Immature natural killer cell (primary cell): Measurements from ENCODE around the gene TAF6. TPM values are rescaled to one million over a fixed set of nuclear protein-coding genes. Genes with fewer than 3 reads are reported as not detected.
A peak's percentile ranks its signal among the peaks of the same experiment; 100 is the strongest.

Experiments used
- DNase-seq, 3 donors: peaks; one replicate each; pipeline ENCODE4 v3.0.0; 2022; ENCODE audit warnings: mixed read lengths in 1 of 3
- H3K27ac Mint-ChIP-seq, 6 donors: one replicate each; pipeline ENCODE4 v1.8.0; 2020; ENCODE audit warnings: mixed read lengths in 6 of 6, mild to moderate bottlenecking in 5 of 6, inconsistent platforms in 4 of 6, moderate library complexity in 3 of 6
- H3K27me3 Mint-ChIP-seq, 3 donors: one replicate each; pipeline ENCODE4 v1.8.0; 2020 to 2021; ENCODE audit warnings: low read depth in 3 of 3, mild to moderate bottlenecking in 3 of 3, mixed read lengths in 3 of 3, moderate library complexity in 3 of 3, inconsistent platforms in 1 of 3
- H3K36me3 Mint-ChIP-seq, 3 donors: one replicate each; pipeline ENCODE4 v1.8.0; 2020; ENCODE audit warnings: mixed read lengths in 3 of 3, inconsistent platforms in 2 of 3, mild to moderate bottlenecking in 2 of 3
- H3K4me1 Mint-ChIP-seq, 2 donors: one replicate each; pipeline ENCODE4 v1.8.0; 2020; ENCODE audit warnings: inconsistent platforms in 2 of 2, mild to moderate bottlenecking in 2 of 2, mixed read lengths in 2 of 2, moderate library complexity in 1 of 2
- H3K4me3 Mint-ChIP-seq, 5 donors: one replicate each; pipeline ENCODE4 v1.8.0; 2020; ENCODE audit warnings: mild to moderate bottlenecking in 5 of 5, mixed read lengths in 5 of 5, inconsistent platforms in 3 of 5, moderate library complexity in 3 of 5
- H3K9me3 Mint-ChIP-seq, 6 donors: one replicate each; pipeline ENCODE4 v1.8.0; 2020; ENCODE audit warnings: mild to moderate bottlenecking in 6 of 6, mixed read lengths in 6 of 6, inconsistent platforms in 4 of 6, moderate library complexity in 3 of 6
- polyA plus RNA-seq, 3 donors: library from polyadenylated mRNA; unstranded; fragments of 300-500 nt; fragmentation: Illumina TruSeq; gene quantifications; one replicate each; pipeline ENCODE4 v1.2.3, GENCODE V29; 2021

The TAF6 gene
- polyA plus RNA-seq, 3 donors from 2014 or later, result 15.3 to 34.8 (median 17.3) TPM

DNA sequence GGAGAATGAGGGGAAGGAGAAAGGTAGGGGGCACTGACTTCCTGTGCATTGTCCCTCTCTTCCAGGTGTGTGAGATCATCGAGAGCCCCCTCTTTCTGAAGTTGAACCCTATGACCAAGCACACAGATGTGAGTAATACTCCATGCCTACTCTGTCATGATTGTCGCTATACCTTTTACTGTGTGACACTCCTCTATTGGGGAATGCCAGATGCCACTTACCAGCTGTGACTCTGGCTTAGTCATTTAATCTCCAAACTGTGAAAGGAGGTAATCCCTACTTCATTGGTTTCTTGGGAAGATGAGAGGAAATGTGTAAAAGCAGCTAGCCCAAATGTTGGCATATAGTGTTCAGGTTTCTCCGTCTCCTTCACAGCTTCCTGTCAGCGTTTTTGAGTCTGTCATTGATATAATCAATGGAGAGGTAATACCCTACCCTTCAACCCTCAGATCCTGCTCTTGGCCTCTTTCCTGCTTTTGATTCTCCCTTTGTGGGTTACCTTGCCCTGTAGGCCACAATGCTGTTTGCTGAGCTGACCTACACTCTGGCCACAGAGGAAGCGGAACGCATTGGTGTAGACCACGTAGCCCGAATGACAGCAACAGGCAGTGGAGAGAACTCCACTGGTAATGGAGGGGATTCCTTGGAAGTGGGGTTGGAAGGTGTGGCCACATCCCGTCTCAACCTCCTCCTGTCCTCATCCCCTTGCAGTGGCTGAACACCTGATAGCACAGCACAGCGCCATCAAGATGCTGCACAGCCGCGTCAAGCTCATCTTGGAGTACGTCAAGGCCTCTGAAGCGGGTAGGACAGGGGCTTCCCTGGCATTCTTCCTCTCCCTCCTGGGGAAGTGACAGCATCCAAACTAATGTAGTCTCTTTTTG, 28.4 kb downstream of the TAF6 start:
- Mint-ChIP-seq H3K4me1 (peaks cover 20 to 22% of the 10 kb centered on the region in 2 donors), H3K27me3 (peaks cover 12 to 24% (median 18%) of the 10 kb centered on the region in 3 donors), H3K27ac (peak overlapping the region; percentile 29 to 68 (median 60)), H3K36me3 (peaks cover 0 to 33% (median 10%) of the 10 kb centered on the region in 3 donors), H3K9me3 (no peaks in the 10 kb centered on the region), H3K4me3 (peak overlapping the region; percentile 38 to 64 (median 56))
- no peak for DNase-seq

DNA sequence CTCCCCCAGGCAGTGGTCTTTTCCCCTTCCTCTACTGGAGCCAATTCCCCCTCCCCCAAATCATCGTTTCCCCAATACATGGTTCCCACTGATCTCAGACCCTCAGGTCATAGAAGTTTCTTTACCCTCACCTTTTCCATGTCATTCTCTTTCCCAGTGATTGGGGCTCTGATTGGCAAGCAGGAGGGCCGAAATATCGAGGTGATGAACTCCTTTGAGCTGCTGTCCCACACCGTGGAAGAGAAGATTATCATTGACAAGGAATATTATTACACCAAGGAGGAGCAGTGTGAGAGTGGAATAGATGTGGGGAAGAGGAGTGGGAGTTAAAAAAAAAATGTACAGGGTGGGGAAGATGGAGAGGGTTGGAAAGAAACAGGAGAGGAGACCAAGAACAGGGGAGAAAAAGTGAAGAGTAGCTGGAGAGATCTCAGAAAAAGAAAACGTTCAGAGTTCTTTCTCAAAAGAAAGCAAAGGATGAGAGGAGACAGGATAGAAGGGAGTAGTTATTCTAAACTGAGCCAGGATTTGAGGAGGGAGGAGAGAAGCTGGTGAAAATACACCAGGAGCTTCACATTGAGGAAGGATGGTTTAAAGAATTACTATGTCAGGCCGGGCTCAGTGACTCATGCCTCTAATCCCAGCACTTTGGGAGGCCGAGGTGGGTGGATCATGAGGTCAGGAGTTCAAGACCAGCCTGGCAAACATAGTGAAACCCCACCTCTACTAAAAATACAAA, 29.5 kb downstream of the TAF6 start:
- Mint-ChIP-seq H3K9me3 (no peaks in the 10 kb centered on the region), H3K4me1 (peaks cover 20 to 22% of the 10 kb centered on the region in 2 donors), H3K27me3 (peaks cover 12 to 24% (median 18%) of the 10 kb centered on the region in 3 donors), H3K27ac (peak overlapping the region; percentile 84 to 98 (median 90)), H3K4me3 (peak overlapping the region; percentile 87 to 94 (median 89)), H3K36me3 (peaks cover 0 to 26% (median 10%) of the 10 kb centered on the region in 3 donors)
- DNase-seq, result no peak

DNA sequence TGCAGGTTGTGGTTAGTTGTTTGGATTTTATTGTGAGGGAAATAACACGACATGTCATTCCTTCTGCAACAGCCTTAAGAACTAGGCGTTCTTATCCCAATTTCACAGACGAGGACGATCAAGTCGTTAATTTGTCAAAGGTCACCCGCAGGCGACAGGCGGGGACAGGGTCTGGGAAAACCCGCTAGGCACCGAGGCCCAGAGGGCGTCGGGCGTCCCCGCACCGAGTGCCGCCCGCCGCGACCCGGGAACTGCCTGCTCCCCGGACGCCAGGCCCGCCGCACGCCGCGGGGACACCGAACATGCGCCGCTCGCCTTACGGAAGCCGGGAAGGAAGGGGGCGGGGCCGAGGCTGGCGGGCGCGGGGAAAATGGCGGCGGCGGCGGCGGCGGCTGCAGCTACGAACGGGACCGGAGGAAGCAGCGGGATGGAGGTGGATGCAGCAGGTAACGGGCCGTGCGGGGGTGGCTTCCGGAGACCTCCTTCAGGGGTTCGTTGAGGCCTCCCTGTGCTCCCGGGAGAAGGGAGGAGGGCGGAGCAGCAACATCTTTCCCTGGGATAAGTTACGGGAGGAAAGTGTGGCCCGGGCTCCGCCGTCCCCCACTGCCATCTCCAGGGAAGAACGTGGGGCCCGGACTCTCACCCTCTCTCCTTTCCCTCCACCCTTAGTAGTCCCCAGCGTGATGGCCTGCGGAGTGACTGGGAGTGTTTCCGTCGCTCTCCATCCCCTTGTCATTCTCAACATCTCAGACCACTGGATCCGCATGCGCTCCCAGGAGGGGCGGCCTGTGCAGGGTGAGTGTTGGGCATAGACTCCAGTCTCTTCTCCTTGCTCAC, 30.3 kb downstream of the TAF6 start, which contains the start of gene COPS6:
Gene COPS6 (plus strand): TSS at position 349 of the 837 bp plus-strand sequence. CDS start 22 bp downstream, at position 371.
- H3K27me3 Mint-ChIP-seq, result peaks cover 12 to 24% (median 18%) of the 10 kb centered on the region in 3 donors
- no peaks in the 10 kb centered on the region for H3K9me3 Mint-ChIP-seq
- H3K36me3 Mint-ChIP-seq, result peaks cover 0 to 26% (median 10%) of the 10 kb centered on the region in 3 donors
- peak within 1 kb of the TSS; percentile 87 to 94 (median 89) for H3K4me3 Mint-ChIP-seq
- H3K27ac Mint-ChIP-seq, result peak within 1 kb of the TSS; percentile 87 to 98 (median 94)
- DNase-seq, result peak; percentile 86 to 87 (median 87)
- peaks cover 20 to 22% of the 10 kb centered on the region in 2 donors for H3K4me1 Mint-ChIP-seq

DNA sequence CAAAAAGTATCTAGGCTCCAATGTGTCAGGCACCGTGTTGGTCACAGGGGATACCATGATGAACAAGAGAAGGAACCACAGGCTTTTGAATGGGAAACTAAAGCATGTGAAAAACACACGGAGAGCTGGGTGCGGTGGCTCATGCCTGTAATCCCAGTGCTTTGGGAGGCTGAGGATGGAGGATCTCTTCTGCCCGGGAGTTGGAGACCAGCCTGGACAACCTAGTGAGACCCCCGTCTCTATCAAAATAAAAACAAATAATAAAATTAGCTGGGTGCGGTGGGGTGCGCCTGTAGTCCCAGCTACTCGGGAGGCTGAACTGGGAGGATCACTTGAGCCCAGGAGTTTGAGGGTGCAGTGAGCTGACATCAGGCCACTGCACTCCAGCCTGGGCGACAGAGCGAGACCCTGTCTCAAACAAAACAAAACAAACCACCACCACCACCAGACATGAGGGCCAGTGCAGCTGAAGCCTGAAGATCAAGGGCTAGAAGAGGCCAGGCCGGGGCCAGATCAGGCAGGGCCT, 31.0 kb downstream of the TAF6 start:
- peaks cover 0 to 25% (median 10%) of the 10 kb centered on the region in 3 donors for H3K36me3 Mint-ChIP-seq
- H3K27me3 Mint-ChIP-seq, result peaks cover 12 to 20% (median 18%) of the 10 kb centered on the region in 3 donors
- H3K4me3 Mint-ChIP-seq, result peak overlapping the region; percentile 87 to 94 (median 89)
- H3K4me1 Mint-ChIP-seq, result peaks cover 20 to 23% of the 10 kb centered on the region in 2 donors
- DNase-seq, result no peak
- no peaks in the 10 kb centered on the region for H3K9me3 Mint-ChIP-seq
- H3K27ac Mint-ChIP-seq, result peak overlapping the region; percentile 87 to 98 (median 94)

DNA sequence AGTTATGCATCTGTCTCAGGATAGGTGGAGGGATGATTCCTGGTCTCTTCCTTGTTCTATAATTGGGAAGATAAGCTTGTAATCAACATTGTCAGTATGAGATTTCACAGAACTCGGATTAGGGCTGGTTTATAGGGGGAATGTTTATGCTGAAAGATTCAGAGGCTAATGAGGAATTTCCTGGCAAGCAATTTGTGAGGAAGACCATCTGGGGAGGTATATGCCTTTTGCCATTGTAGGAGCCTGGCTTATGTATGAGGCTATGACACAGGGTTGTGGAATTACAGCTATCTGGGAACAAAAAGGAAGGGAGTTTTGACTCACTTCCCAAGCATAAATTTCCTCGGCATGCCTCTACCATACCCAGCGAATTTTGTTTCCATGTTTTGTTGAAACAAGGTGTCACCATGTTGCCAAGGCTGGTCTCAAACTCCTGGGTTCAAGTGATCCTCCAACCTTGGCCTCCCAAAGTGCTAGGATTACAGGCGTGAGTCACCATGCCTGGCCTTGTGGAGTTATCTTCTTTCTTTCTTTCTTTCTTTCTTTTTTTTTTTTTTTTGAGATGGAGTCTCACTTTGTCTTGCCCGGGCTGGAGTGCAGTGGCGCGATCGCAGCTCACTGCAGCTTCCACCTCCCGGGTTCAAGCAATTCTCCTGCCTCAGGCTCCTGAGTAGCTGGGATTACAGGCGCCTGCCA, 32.0 kb downstream of the TAF6 start:
- Mint-ChIP-seq H3K27ac (peak overlapping the region in 4 of 6 donors; percentile 42 to 86 (median 56)), H3K4me1 (peaks cover 29 to 33% of the 10 kb centered on the region in 2 donors), H3K4me3 (peak overlapping the region; percentile 22 to 68 (median 63)), H3K27me3 (peaks cover 18 to 26% (median 23%) of the 10 kb centered on the region in 3 donors), H3K9me3 (no peaks in the 10 kb centered on the region), H3K36me3 (peaks cover 0 to 16% (median 5%) of the 10 kb centered on the region in 3 donors)
- no peak for DNase-seq

DNA sequence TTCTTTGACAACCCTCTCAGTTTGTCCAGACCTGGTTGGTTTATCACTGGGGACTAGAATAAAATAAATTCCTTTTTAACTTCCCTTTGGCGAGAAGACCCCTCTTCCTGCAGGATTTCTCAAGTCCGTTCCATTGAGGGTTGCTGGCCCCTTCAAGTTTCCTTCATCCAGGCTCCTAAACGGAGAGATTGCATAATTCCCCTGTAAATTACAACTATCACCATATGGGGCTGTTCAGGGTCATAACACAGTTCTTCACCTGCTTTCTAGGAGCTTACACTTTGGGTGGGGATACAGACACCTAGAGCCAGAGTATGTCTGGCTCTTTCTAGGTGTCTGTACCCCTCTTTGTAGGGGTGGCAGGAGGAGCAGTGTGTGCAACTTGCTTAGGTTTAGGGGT, 33.6 kb downstream of the TAF6 start:
- Mint-ChIP-seq H3K27me3 (peaks cover 25 to 32% (median 28%) of the 10 kb centered on the region in 3 donors), H3K36me3 (peaks cover 0 to 3% (median 0%) of the 10 kb centered on the region in 3 donors), H3K4me3 (no peak overlapping the region), H3K9me3 (no peaks in the 10 kb centered on the region), H3K27ac (no peak overlapping the region), H3K4me1 (peaks cover 35 to 46% of the 10 kb centered on the region in 2 donors)
- no peak for DNase-seq

DNA sequence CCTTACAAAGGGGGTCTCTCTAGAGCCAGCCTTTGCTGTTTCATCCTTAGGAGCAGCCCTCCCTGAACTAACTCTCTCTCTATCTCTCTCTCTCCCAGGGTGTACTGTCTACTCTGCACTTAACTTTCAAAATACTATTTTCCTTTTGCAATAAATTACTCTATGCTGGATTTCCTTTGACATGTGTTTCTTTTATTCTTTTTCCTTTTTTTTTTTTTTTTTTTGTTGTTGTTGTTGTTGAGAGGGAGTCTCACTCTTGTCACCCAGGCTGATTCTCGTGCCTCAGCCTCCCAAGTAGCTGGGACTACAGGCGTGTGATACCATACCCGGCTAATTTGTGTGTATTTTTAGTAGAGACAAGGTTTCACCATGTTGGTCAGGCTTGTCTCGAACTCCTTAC, 36.2 kb downstream of the TAF6 start:
- no peak for DNase-seq
- H3K9me3 Mint-ChIP-seq, result no peaks in the 10 kb centered on the region

DNA sequence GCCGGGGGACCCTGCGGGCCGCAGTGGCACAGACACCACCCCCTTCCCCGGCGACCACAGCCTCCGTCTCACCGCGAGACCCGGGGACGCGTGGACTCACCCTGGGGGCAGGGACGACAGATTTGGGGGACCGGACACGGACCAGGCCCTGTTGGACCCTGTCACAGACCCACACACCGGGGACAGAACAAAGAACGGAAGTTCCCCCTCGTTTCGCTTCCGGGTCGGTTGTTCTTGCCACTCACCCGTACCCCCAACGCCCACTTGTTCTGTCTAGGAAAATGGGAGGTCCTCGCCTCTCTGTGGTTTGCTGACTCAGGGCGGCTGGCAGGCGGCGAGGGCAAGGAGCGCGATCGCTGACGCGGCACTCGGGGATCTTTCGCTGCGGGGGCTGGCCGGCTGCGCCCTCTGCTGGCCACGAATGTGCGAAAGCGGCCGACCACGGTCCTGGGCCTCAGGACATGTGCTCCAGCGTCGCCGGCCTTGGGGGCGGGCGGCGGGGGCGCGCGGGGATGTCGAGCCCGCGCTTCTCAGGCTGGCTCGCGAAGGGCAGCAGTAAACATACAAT, 37.5 kb downstream of the TAF6 start, which contains the start of gene ZNF3:
Gene ZNF3 (minus strand): TSS at position 189 of the 568 bp plus-strand sequence. CDS start 4,366 bp downstream, outside the sequence.
- H3K4me1 Mint-ChIP-seq, result peaks cover 33 to 54% of the 10 kb centered on the region in 2 donors
- no peaks in the 10 kb centered on the region for H3K9me3 Mint-ChIP-seq
- peak within 1 kb of the TSS; percentile 88 to 97 (median 94) for H3K4me3 Mint-ChIP-seq
- H3K36me3 Mint-ChIP-seq, result peaks cover 3 to 9% (median 3%) of the 10 kb centered on the region in 3 donors
- peak within 1 kb of the TSS; percentile 85 to 97 (median 92) for H3K27ac Mint-ChIP-seq
- peak; percentile 99 for DNase-seq
- H3K27me3 Mint-ChIP-seq, result peaks cover 13 to 16% (median 15%) of the 10 kb centered on the region in 3 donors

More for the DNA sequence above, 36.2 kb downstream of the TAF6 start:
- H3K27me3 Mint-ChIP-seq, result peaks cover 13 to 19% (median 19%) of the 10 kb centered on the region in 3 donors
- peak overlapping the region; percentile 85 to 94 (median 90) for H3K27ac Mint-ChIP-seq
- peaks cover 0 to 5% (median 3%) of the 10 kb centered on the region in 3 donors for H3K36me3 Mint-ChIP-seq
- peak overlapping the region; percentile 79 to 97 (median 94) for H3K4me3 Mint-ChIP-seq
- peaks cover 33 to 49% of the 10 kb centered on the region in 2 donors for H3K4me1 Mint-ChIP-seq

DNA sequence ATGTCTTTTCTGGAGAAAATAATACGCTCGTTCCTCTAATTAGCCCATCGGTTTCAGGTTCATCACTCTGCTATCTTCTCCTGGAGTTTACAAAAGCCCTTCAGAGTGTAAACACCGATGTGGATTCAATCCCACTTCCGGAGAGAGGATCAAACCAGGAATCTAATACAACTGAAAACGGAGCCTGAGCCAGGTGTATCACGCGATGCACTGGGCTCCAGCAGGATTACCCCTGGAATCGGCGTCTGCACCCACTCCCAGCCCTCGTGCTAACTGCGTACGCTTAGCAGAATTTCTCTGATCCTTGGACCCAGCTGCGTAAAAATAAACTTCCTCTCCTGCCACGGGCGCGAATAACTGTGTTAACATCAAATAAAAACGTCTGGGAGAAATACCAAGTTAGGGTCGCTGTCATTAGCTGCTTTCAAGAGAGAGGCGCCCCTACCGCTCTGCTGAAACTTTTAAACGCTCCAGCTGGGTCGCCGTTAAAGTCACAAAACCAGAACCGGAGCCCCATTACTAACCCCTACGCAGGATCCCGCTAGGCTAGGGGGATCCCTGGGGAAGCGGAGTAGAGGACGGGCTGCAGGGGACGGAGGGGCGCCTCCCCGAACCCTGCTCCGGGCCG, 38.1 kb downstream of the TAF6 start:
- Mint-ChIP-seq H3K9me3 (no peaks in the 10 kb centered on the region), H3K27me3 (peaks cover 13 to 16% (median 15%) of the 10 kb centered on the region in 3 donors), H3K4me3 (peak overlapping the region; percentile 88 to 97 (median 94)), H3K36me3 (peaks cover 4 to 14% (median 5%) of the 10 kb centered on the region in 3 donors), H3K27ac (peak overlapping the region; percentile 82 to 94 (median 90)), H3K4me1 (peaks cover 33 to 54% of the 10 kb centered on the region in 2 donors)
- no peak for DNase-seq

DNA sequence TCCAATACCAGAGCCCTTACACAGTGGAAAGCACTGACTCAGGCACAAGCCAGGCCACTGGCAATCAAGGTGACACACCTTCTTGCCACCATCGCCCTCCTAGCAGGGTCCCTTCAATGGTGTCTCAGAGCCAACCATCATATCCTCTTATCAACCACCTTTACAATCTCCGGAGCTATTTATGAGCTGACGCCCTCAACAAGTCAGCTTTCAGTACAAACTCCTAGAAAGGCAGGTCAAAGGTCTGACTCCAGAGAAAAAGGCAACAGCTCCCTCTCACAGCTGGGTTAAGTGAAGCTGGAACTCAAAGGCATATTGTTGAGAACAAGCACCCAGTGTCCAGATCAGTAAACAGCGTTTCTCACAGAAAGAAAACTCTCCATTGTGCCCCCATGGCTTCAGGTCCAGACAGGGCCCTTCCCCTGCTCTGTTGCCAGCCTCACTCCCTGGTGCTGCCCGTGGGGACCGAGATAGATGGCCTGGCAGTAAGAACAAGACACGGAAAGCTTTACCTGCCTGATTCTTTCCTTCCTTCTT, 40.1 kb downstream of the TAF6 start:
- H3K4me3 Mint-ChIP-seq, result peak overlapping the region; percentile 1 to 59 (median 26)

DNA sequence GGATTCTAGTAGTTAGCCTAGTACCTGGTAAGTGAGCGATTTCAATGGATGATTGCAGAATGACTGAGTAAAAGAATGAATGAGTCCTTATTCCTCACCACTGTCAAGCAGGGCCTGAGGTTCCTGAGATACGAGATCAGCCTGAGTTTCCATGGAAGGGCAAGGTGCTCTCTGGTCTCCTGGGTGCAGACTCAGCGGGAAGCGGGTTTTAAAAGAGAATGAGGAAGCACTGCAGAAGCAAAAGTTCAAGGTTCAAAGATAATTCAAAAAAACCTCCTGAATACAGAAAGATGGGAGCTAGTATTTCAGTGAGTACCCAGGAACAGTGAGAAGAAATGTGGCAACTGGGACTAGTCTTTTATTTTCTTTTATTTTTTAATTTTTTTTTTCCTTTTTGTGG, 42.0 kb downstream of the TAF6 start:
- no peak for DNase-seq
- Mint-ChIP-seq H3K36me3 (peaks cover 21 to 45% (median 32%) of the 10 kb centered on the region in 3 donors), H3K4me1 (peaks cover 25 to 44% of the 10 kb centered on the region in 2 donors), H3K27me3 (peaks cover 6 to 11% (median 10%) of the 10 kb centered on the region in 3 donors), H3K27ac (no peak overlapping the region), H3K9me3 (peaks cover 0 to 4% (median 2%) of the 10 kb centered on the region in 6 donors), H3K4me3 (no peak overlapping the region)

More for the DNA sequence above, 40.1 kb downstream of the TAF6 start:
- peaks cover 13 to 16% (median 16%) of the 10 kb centered on the region in 3 donors for H3K27me3 Mint-ChIP-seq
- peaks cover 33 to 54% of the 10 kb centered on the region in 2 donors for H3K4me1 Mint-ChIP-seq
- peaks cover 10 to 30% (median 19%) of the 10 kb centered on the region in 3 donors for H3K36me3 Mint-ChIP-seq
- H3K27ac Mint-ChIP-seq, result peak overlapping the region in 4 of 6 donors; percentile 51 to 89 (median 77)
- no peak for DNase-seq
- no peaks in the 10 kb centered on the region for H3K9me3 Mint-ChIP-seq
